ENCODE measurements around the gene GALK1. TPM values are rescaled to one million over a fixed set of nuclear protein-coding genes. Genes with fewer than 3 reads are reported as not detected.
A peak's percentile ranks its signal among the peaks of the same experiment; 100 is the strongest.

GALK1 gene
- total and polyA plus RNA-seq, 9 of the 15 experiments (the other 6 are each of a cell fraction or from before 2014, with no cell fraction given), result 0.45 to 51.6 (median 17.4) TPM

GRCh38 chr17:75776386-75777295 lies 11.6 kb upstream of the GALK1 start (continued):
- TF ChIP-seq HOXB6 (CRISPR knock-in tag; IDR thresholded peaks at IDR 0.05; ENCODE audit: borderline replicate concordance) (no peak; the same call in 1 of the 2 replicates), FOXO4 (CRISPR knock-in tag; IDR thresholded peaks at IDR 0.05) (peak; percentile 38; the same call in 1 of the 2 replicates), ZNF444 (CRISPR knock-in tag; IDR thresholded peaks at IDR 0.05) (peak; percentile 69), HDGF (IDR thresholded peaks at IDR 0.05) (no peak), ZNF431 (CRISPR knock-in tag; IDR thresholded peaks at IDR 0.05) (0 out of 2 replicates have a peak, but pooled peaks have one; percentile 12), TSC22D4 (tag; IDR thresholded peaks at IDR 0.05) (no peak), POLR3G (IDR thresholded peaks at IDR 0.05; ENCODE audit: extremely low read depth, insufficient read length, insufficient replicate concordance) (no peak), EZH2 (IDR thresholded peaks at IDR 0.05; ENCODE audit: borderline replicate concordance, low read depth, low read length) (no peak), PREB (CRISPR knock-in tag; IDR thresholded peaks at IDR 0.05) (no peak), NONO (IDR thresholded peaks at IDR 0.05; ENCODE audit: low read depth in 2 of 2, low read length in 1 of 2) (peak; percentile 11 to 45; a peak in 1 of 4 replicates), MBD2 (IDR thresholded peaks at IDR 0.05; ENCODE audit: borderline replicate concordance, low read depth) (peak; percentile 20; the same call in 1 of the 2 replicates), ID3 (CRISPR knock-in tag; IDR thresholded peaks at IDR 0.05) (no peak), ID3 (tag; IDR thresholded peaks at IDR 0.05) (no peak), BRF2 (IDR thresholded peaks at IDR 0.05; ENCODE audit: borderline replicate concordance, insufficient read depth, insufficient read length) (no peak), SOX6 (IDR thresholded peaks at IDR 0.05) (peak; percentile 46), ARID4B (CRISPR knock-in tag; IDR thresholded peaks at IDR 0.05) (no peak), THAP7 (CRISPR knock-in tag; IDR thresholded peaks at IDR 0.05) (no peak)

All from K562 (cell line).